ENCODE data around the gene CHST9. TPM values are rescaled to one million over a fixed set of nuclear protein-coding genes. Genes with fewer than 3 reads are reported as not detected.

CHST9 gene
- total RNA-seq, 1 experiment from 2014 or later, result 3.5 TPM

DNA sequence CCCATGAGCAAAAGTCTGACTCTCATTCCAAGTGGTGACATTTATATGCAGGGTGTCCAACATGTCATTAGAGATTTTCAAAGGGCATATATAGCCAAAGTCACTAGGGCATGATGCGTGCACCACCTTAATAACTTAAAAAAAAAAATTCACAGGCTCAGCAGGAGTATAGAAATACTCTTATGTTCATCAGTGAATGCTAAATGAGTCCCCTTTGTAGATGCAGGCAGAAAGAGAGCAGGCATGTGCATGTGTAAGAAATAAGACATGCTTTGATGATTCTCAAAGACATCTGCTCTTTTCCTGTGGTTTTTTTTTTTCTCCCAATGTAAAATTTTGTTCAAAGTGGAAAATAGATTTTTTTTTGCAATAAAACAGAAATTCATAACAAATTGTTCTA, 207.3 kb downstream of the CHST9 start:
- no peaks in the 10 kb centered on the region for H3K79me2 ChIP-seq (ENCODE audit: insufficient read depth, low read length)
- H3K9ac ChIP-seq (ENCODE audit: extremely low read depth, insufficient read length, low read length), result no peak overlapping the region
- H3K23ac ChIP-seq (ENCODE audit: insufficient read length, low read depth, low read length), result no peak overlapping the region
- H2AK5ac ChIP-seq (ENCODE audit: insufficient read length, low read length), result no peak overlapping the region
- no peak overlapping the region for H3K18ac ChIP-seq (ENCODE audit: insufficient read length, low read depth, low read length)
- H3K23me2 ChIP-seq (ENCODE audit: insufficient read length, low read depth, low read length, poor library complexity, severe bottlenecking), result no peaks in the 10 kb centered on the region
- peaks cover 3 to 6% of the 10 kb centered on the region in 2 experiments; a peak in 1 of 4 replicates for H3K4me1 Mint-ChIP-seq
- no peaks in the 10 kb centered on the region for H3K79me1 ChIP-seq (ENCODE audit: insufficient read depth, low read depth, low read length, poor library complexity, severe bottlenecking)
- H3K27ac Mint-ChIP-seq, result no peak overlapping the region
- H2BK20ac ChIP-seq (ENCODE audit: low read depth, low read length, poor library complexity, severe bottlenecking), result no peak overlapping the region
- H4K20me1 ChIP-seq (ENCODE audit: control insufficient read depth, insufficient read depth, insufficient read length), result no peaks in the 10 kb centered on the region
- no peak overlapping the region for H2AFZ ChIP-seq (ENCODE audit: low read length)
- H3K4me3 Mint-ChIP-seq, result no peak overlapping the region
- H3K56ac ChIP-seq (ENCODE audit: insufficient read length, low read depth, low read length), result no peak overlapping the region
- no peak overlapping the region for H3K14ac ChIP-seq (ENCODE audit: insufficient read depth, low read length)
- no peaks in the 10 kb centered on the region for H3K27me3 ChIP-seq (ENCODE audit: insufficient read depth, low read length)
- H3T11ph ChIP-seq (ENCODE audit: low read length), result no peak overlapping the region
- no peak overlapping the region for H3K4ac ChIP-seq (ENCODE audit: low read depth, low read length)
- peaks cover 3% of the 10 kb centered on the region; the same call in 1 of the 2 replicates for H3K4me1 ChIP-seq (ENCODE audit: insufficient read depth, low read length)
- WGBS (ENCODE audit: extremely low coverage, insufficient read length, low lambda C conversion rate), result no CpG with 5 or more reads among the region's 1 CpG
- no peak overlapping the region for H4K91ac ChIP-seq (ENCODE audit: insufficient read length, low read depth, low read length)
- H3K4me2 ChIP-seq (ENCODE audit: insufficient read depth, insufficient read length, low read length), result no peak overlapping the region
- no peak overlapping the region for H3K27ac ChIP-seq (ENCODE audit: insufficient read length, low read depth, low read length)
- no peak overlapping the region for H2BK12ac ChIP-seq (ENCODE audit: insufficient read length, low read depth, low read length)
- no peaks in the 10 kb centered on the region for H3K9me3 ChIP-seq (ENCODE audit: control insufficient read depth, low read depth, low read length)
- H4K8ac ChIP-seq (replicated peaks; ENCODE audit: insufficient read length, low read depth, low read length), result no peak overlapping the region
- no peak overlapping the region for H2BK120ac ChIP-seq (ENCODE audit: low read depth, low read length, poor library complexity, severe bottlenecking)
- H3K9me3 Mint-ChIP-seq, result no peaks in the 10 kb centered on the region
- no peak overlapping the region for H2BK5ac ChIP-seq (ENCODE audit: insufficient read length, low read length)
- H3K36me3 Mint-ChIP-seq (ENCODE audit: insufficient read depth in 1 of 3, low read depth in 3 of 3), result no peaks in the 10 kb centered on the region
- no peaks in the 10 kb centered on the region for H3K27me3 Mint-ChIP-seq (ENCODE audit: low read depth)
- TF ChIP-seq, protein P1, sequence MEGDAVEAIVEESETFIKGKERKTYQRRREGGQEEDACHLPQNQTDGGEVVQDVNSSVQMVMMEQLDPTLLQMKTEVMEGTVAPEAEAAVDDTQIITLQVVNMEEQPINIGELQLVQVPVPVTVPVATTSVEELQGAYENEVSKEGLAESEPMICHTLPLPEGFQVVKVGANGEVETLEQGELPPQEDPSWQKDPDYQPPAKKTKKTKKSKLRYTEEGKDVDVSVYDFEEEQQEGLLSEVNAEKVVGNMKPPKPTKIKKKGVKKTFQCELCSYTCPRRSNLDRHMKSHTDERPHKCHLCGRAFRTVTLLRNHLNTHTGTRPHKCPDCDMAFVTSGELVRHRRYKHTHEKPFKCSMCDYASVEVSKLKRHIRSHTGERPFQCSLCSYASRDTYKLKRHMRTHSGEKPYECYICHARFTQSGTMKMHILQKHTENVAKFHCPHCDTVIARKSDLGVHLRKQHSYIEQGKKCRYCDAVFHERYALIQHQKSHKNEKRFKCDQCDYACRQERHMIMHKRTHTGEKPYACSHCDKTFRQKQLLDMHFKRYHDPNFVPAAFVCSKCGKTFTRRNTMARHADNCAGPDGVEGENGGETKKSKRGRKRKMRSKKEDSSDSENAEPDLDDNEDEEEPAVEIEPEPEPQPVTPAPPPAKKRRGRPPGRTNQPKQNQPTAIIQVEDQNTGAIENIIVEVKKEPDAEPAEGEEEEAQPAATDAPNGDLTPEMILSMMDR (conservative IDR thresholded peaks at IDR 0.05), result no peak
- H4K5ac ChIP-seq (ENCODE audit: insufficient read length, low read depth, low read length), result no peak overlapping the region
- no peak for DNase-seq
- H2BK15ac ChIP-seq (ENCODE audit: low read depth, low read length), result no peak overlapping the region

Measured in H9 (cell line).